Panc1 (cell line): Measurements from ENCODE around the gene MTHFD1L. TPM values are rescaled to one million over a fixed set of nuclear protein-coding genes. Genes with fewer than 3 reads are reported as not detected.

Experiments
- ATAC-seq: fragments of 200-7000 bp; cut with Tn5 transposase; 2 replicates; pipeline ENCODE4 v1.9.1; 2020; ENCODE audit warnings: mild to moderate bottlenecking, moderate library complexity
- BruUV-seq: library from RNA; stranded (reverse); fragments of 400-500 nt; replicated peaks from 2 replicates; lab custom pipeline; 2021; lab: Mats Ljungman, UMichigan
- CTCF ChIA-PET: fragments of 300-600 bp; sonication (Branson Sonifier 250); formaldehyde crosslinking; loops from one replicate; lab custom pipeline; 2022; ENCODE audit warnings: antibody characterized with exemption; lab: Charles Lee
- POLR2A ChIA-PET: fragments of 300-600 bp; sonication (Branson Sonifier 250); formaldehyde crosslinking; loops from one replicate; lab custom pipeline; 2022; ENCODE audit warnings: antibody characterized with exemption; lab: Charles Lee
- DNase-seq: peaks from one replicate; pipeline ENCODE4 v3.0.0-alpha.2; 2010; ENCODE audit warnings: low read depth, low spot score
- H3K27ac ChIP-seq: 2 replicates; pipeline ENCODE4 v1.5.1; 2011; ENCODE audit warnings: mild to moderate bottlenecking, low read length, inconsistent platforms
- H3K27me3 ChIP-seq: fragments of 200-500 bp; sonication (Bioruptor generic); 2 replicates; pipeline ENCODE4 v1.6.0; 2014; ENCODE audit warnings: low read length, inconsistent platforms; ENCODE audit not compliant: control insufficient read depth, insufficient read depth
- H3K36me3 ChIP-seq: fragments of 200-500 bp; sonication (Bioruptor generic); 2 replicates; pipeline ENCODE4 v1.5.1; 2014; ENCODE audit warnings: inconsistent platforms, mild to moderate bottlenecking, low read length, moderate library complexity; ENCODE audit not compliant: control insufficient read depth, insufficient read depth
- H3K4me1 ChIP-seq: 2 replicates; pipeline ENCODE4 v1.5.1; 2011; ENCODE audit warnings: inconsistent platforms, mild to moderate bottlenecking, low read length, moderate library complexity; ENCODE audit not compliant: control insufficient read depth, insufficient read depth
- H3K4me3 ChIP-seq, 2 experiments: 2 replicates each; pipeline ENCODE4 v1.5.1; 2011 to 2012; ENCODE audit warnings: low read depth in 2 of 2, low read length in 2 of 2, mild to moderate bottlenecking in 2 of 2, inconsistent platforms in 1 of 2, moderate library complexity in 1 of 2
- H3K9me3 ChIP-seq: fragments of 200-500 bp; sonication (Bioruptor generic); 2 replicates; pipeline ENCODE4 v1.5.1; 2014; ENCODE audit warnings: low read depth, mild to moderate bottlenecking, inconsistent platforms, low read length, moderate library complexity; ENCODE audit not compliant: control insufficient read depth, insufficient read depth
- POLR2AphosphoS5 ChIP-seq: IDR thresholded peaks from 2 replicates; pipeline ENCODE4 v1.6.1; 2012; ENCODE audit warnings: mild to moderate bottlenecking, low read depth, low read length, moderate library complexity
- REST ChIP-seq, 2 experiments: IDR thresholded peaks; 2 replicates each; pipeline ENCODE4 v1.6.1; 2011 to 2012; ENCODE audit warnings: low read depth in 2 of 2, control low read depth in 1 of 2, low read length in 1 of 2, mild to moderate bottlenecking in 1 of 2, moderate library complexity in 1 of 2; ENCODE audit not compliant: insufficient read depth in 1 of 2
- SIN3A ChIP-seq: IDR thresholded peaks from 2 replicates; pipeline ENCODE4 v1.6.1; 2012; ENCODE audit warnings: low read depth, mild to moderate bottlenecking, low read length, moderate library complexity, borderline replicate concordance; ENCODE audit not compliant: insufficient read depth
- TCF7L2 ChIP-seq: IDR thresholded peaks from 2 replicates; pipeline ENCODE4 v1.6.1; 2011; ENCODE audit warnings: mild to moderate bottlenecking, low read depth, low read length, inconsistent platforms
- in situ Hi-C: cut with HindIII; loops from 2 replicates; pipeline ENCODE4 v1.10.0; 2016; ENCODE audit warnings: low sequenced_read_pairs, low pct_unique_long_range_greater_than_20kb
- intact Hi-C: fragments of 100-400 bp; cut with micrococcal nuclease; formaldehyde crosslinking; loops from one replicate; pipeline ENCODE4 v1.10.0; 2022; ENCODE audit not compliant: unreplicated experiment
- total RNA-seq: library from RNA; stranded (reverse); gene quantifications from one replicate; pipeline ENCODE4 v1.2.1, GENCODE V29; 2021; ENCODE audit not compliant: unreplicated experiment
- TF ChIP-seq, protein P1 (sequence below): fragments of 450-650 bp; IDR thresholded peaks from 2 replicates; pipeline ENCODE4 v1.5.1; 2017; ENCODE audit warnings: mild to moderate bottlenecking

The MTHFD1L gene
- total RNA-seq, 1 experiment from 2014 or later: 76.2 TPM

DNA sequence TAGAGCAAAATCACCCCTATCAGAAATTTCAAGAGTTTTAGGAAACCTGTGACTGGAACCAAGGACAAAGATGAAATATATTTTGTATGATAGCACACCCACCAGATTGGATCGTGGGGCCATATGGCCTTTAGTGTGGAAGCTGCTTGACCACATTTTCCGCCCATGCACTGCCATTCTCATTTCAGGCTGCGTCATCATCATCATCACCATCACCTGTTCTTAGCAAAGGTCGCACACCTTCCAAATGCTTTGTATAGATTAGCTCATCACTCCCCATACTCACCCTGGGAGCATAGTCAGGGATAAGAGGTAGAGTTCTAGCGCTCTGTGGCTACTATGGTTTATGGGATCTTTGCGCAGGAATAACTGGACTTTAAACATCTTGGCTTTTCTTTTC is 185.7 kb downstream of the MTHFD1L start:
- in situ Hi-C loops: no loop called here
- H3K4me1 ChIP-seq: peaks cover 7% of the 10 kb centered on the region; the same call in 1 of the 2 replicates
- no peaks in the 10 kb centered on the region for H3K36me3 ChIP-seq
- no peaks in the 10 kb centered on the region; the same call in 1 of the 2 replicates for H3K9me3 ChIP-seq
- no peak overlapping the region for H3K4me3 ChIP-seq
- ChIA-PET POLR2A (no interaction called here), CTCF (no interaction called here)
- TF ChIP-seq, protein P1, sequence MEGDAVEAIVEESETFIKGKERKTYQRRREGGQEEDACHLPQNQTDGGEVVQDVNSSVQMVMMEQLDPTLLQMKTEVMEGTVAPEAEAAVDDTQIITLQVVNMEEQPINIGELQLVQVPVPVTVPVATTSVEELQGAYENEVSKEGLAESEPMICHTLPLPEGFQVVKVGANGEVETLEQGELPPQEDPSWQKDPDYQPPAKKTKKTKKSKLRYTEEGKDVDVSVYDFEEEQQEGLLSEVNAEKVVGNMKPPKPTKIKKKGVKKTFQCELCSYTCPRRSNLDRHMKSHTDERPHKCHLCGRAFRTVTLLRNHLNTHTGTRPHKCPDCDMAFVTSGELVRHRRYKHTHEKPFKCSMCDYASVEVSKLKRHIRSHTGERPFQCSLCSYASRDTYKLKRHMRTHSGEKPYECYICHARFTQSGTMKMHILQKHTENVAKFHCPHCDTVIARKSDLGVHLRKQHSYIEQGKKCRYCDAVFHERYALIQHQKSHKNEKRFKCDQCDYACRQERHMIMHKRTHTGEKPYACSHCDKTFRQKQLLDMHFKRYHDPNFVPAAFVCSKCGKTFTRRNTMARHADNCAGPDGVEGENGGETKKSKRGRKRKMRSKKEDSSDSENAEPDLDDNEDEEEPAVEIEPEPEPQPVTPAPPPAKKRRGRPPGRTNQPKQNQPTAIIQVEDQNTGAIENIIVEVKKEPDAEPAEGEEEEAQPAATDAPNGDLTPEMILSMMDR: no peak
- TF ChIP-seq TCF7L2: no peak
- TF ChIP-seq POLR2AphosphoS5: no peak
- TF ChIP-seq SIN3A: no peak
- no peak for TF ChIP-seq REST (IDR thresholded peaks at IDR 0.05; ENCODE audit: insufficient read depth in 1 of 2, low read depth in 2 of 2, low read length in 1 of 2)
- ATAC-seq (no peak), DNase-seq (no peak)
- H3K27me3 ChIP-seq: no peaks in the 10 kb centered on the region
- BruUV-seq: no TSS peak
- peak overlapping the region; percentile 37 for H3K27ac ChIP-seq
- intact Hi-C loops: no loop called here

DNA sequence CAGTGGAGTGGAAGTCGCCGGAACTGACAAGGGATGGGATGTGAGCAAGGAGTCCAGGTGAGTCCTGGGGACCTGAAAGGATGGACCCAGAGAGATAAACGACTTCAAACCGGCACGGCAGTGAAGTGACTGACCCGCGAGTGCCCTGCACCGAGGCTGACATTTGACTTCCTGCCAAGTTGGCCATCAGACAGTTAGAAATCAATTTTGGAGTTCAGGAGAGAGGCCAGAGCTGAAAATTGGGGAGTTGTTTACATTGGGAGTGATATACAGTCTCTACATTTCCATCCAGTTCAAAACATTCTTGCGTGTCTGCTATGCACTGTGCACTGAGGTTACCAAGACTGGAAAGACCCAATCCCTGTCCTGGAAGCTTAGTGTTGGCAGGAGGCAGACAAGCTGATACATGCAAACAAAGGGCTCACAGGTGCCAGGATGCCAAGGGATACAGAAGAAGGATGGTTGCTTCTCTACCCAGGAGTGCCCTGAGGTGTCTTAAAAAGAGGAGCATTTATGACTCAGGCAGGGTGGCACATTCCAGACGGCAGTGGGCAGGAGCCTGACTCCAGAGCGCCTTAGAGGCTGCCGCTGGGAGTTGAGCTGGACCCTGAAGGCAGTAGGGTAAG is 186.6 kb downstream of the MTHFD1L start:
- DNase-seq (no peak), ATAC-seq (no peak; the same call in 1 of the 2 replicates)
- ChIA-PET POLR2A (no interaction called here), CTCF (no interaction called here)
- H3K36me3 ChIP-seq: no peaks in the 10 kb centered on the region
- no peak for TF ChIP-seq REST (IDR thresholded peaks at IDR 0.05; ENCODE audit: insufficient read depth in 1 of 2, low read depth in 2 of 2, low read length in 1 of 2)
- TF ChIP-seq, protein P1: no peak
- no peak for TF ChIP-seq POLR2AphosphoS5
- no peak for TF ChIP-seq TCF7L2
- TF ChIP-seq SIN3A: no peak
- peak overlapping the region; percentile 37; the same call in 1 of the 2 replicates for H3K27ac ChIP-seq
- H3K4me3 ChIP-seq: no peak overlapping the region
- intact Hi-C loops (no loop called here), in situ Hi-C loops (no loop called here)
- BruUV-seq: no TSS peak
- peaks cover 10% of the 10 kb centered on the region; the same call in 1 of the 2 replicates for H3K4me1 ChIP-seq
- H3K27me3 ChIP-seq: no peaks in the 10 kb centered on the region
- H3K9me3 ChIP-seq: no peaks in the 10 kb centered on the region; the same call in 1 of the 2 replicates
